Stimulated activated CD4-positive, alpha-beta T cell treated with anti-CD3 and anti-CD28 coated beads, Interleukin-2, amount 100 ng/mL, for 4 hours (primary cell): ENCODE data around the gene SLC1A3.

Experiments used
- DNase-seq: peaks from one replicate; pipeline ENCODE4 v3.0.0-alpha.2; 2020; ENCODE audit warnings: low read depth

SLC1A3 gene

GRCh38 chr5:36685631-36686288, 79.4 kb downstream of the SLC1A3 start:
- no peak for DNase-seq

GRCh38 chr5:36686881-36687280, 80.5 kb downstream of the SLC1A3 start:
- no peak for DNase-seq

- no peak for DNase-seq
Observed at GRCh38 chr5:36688722-36689121, 82.3 kb downstream of the SLC1A3 start.

DNA sequence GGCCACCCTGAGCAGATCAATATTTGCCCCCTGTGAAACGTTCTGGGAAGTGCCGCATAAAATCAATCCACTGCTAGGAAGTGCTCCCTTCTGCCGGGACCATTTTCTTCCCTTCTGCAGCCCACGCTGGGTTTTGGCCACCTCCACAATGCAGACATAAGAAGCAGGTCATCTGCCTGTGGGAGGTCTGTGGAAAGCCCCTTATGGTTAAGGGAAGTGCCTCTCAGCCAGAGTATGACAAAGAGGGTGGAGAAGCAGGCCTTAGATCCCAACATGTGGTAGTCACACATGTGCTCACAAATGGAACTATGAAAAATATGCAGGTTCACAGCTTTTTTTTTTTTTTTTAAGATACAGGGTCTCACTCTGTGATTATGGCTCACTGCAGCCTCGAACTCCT, 82.8 kb downstream of the SLC1A3 start:
- no peak for DNase-seq

- peak; percentile 42 for DNase-seq
Observed at GRCh38 chr5:36690041-36690961, 83.9 kb downstream of the SLC1A3 start.

- no peak for DNase-seq
Observed at GRCh38 chr5:36691226-36691625, 84.8 kb downstream of the SLC1A3 start.

DNA sequence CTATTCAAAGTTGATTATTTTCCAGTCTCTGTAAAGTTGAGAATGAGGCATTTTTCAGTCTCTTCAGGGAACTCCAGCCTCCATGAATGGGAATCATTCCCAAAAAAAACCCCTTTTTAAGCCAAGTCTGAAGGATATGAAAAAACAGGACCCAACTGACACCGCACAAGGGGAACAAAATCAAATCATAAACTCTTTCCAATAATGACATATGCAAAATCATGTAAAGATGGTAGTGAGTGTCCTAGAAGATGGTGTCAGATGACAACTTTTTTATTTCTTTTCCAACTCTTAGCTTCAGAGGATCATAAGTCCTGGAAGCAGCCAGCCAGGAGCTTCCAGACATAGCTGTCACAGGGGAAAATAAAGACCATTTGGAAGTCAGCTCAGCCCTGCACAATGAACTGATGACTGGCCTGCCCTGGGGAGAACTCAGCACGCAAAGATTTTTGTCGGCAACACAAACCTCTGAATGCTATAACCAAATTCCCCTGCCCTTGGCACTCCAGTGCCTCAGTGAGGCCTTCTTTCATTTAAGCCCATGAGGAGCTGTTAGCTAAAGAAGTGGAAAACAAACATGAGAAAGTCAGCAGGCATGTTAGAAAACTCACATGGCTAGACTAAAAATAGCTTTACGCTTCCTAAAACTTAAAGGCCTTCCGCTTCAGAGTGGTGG, 85.4 kb downstream of the SLC1A3 start:
- DNase-seq: no peak

DNA sequence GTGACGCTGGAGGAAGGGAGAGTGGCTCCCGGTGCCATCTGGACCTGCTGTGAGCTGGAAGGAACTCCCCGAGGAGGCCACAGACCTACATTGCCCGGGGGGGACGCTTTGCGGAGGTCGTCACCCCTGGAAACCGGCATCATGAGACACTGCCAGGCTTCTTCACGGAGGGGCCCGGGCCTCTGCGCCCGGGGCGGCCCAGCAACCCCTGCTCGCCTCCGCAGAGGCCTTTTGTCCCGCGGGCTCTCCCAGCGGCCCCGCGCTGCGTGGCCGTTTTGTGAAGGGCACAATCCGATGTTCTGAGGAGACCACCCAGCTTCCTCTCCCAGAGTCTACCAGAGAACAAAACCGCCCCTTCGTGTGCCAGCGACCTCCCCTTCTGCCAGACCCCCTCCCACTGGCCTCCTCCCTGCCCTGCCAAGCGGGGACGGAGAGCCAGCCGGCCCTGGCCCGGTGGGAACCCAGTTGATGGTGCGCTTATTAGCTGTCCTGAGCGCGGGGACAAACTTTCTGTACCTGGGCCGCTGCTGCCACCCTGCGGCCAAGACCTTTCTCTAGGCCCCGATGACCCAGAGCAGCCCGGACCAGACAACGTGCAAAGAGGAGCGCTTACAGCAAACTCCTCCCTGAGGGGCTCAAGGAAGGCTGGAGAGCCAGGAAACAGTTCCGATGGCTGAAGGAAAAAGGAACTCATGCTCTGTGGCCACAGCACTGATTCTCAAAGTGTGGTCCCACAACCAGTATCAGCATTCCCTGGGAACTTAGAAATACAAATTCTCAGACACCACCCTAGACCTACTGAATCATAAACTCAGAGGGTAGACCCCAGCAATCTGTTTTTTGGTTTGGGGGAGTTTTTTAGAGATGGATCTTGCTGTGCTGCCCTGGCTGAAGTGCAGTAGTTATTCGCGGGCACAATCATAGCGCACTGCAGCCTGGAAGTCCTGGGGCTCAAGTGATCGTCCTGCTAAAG, 86.7 kb downstream of the SLC1A3 start:
- DNase-seq: no peak

DNA sequence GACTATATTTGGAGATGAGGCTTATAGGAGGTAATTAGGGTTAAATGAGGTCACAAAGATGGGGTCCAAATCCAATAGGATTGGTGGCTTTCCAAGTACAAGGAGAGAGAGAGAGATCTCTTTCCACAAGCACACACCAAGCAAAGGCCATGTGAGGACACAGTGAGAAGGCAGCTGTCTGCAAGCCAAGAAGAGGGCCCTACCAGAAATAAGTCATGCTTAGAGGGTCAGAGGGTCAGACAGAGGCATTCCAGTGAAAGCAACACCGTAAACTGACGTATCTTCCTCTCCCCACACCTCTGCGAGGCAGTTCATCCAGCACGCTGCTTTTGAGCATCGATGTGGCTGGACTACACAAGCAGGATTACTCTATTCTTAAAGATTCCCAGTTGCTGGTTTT, 87.9 kb downstream of the SLC1A3 start:
- DNase-seq: no peak

- peak; percentile 10 for DNase-seq
Observed at GRCh38 chr5:36696059-36696673, 89.8 kb downstream of the SLC1A3 start.

DNA sequence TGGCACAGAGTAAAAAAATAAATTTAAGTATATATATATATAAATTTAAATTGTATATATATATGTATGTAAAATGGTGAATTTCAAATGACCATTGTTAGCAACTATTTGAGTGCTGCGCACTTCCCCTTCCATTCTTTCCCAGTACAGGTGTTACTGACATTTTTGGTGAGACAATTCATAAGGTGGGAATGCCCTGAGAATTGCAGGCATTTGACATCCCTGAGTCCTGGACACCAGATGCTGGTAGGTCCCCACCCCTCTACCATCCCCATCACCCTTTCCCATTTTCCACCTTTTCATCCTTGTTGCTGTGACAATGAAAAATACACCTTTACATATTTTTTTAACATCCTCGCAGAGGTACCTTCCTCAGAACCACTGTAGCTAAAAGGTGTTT, 91.6 kb downstream of the SLC1A3 start:
- no peak for DNase-seq

DNA sequence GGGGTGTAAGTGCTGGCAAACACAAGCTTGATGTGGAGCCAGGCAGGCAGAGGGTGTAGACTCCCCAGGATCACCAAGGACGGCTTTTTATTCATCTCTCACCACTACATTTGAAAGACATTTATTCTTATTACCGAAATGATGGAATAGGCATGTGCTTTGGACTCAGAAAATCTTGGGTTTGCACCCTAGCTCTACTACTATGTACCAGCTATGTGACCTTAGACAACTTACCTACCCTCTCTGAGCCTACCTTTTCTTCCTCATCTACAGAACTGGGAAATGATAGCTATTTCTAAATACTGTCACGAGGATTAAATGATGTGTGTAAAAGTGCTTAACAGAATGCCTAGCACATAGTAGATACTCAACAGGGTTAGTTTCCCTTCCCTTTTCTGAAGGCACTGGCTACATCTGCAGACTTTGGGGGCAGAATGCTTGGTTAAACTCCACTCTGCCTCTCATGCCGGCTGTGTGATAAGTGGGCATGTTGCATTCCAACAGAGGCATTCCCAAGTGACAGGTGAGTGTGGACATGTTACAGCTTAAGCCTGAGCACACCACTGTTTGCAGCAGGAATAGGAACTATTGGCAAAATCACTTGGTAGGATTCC, 94.8 kb downstream of the SLC1A3 start:
- no peak for DNase-seq

DNA sequence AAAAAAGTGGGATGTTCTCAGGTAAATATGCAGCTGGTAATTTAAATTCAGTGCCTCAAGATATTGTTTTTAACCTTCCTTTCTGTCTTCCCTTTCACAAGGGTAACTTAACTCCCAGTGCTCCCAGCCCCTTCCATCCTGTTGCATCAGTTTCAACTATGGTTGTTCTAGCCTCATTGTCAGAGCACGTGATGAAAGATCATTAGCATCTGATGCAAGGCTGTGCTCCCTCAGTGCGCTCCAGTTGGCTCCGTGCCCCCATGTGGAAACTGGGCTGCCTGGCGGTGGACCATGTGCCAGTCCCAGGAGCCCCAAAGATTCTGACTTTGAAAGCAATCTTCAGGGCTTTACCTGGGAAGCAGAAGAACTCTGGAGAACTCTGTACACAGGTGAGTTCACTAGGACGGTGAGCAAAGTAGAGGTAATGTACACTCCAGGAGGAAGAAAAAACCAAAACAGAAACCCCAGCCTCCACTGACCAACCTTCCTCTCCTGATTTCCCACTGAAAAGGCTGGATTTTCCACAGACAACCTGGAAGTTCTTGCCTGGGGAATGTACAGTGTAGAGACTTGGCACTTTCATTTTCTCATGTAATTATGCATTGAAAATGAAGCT, 96.9 kb downstream of the SLC1A3 start:
- DNase-seq: no peak

DNA sequence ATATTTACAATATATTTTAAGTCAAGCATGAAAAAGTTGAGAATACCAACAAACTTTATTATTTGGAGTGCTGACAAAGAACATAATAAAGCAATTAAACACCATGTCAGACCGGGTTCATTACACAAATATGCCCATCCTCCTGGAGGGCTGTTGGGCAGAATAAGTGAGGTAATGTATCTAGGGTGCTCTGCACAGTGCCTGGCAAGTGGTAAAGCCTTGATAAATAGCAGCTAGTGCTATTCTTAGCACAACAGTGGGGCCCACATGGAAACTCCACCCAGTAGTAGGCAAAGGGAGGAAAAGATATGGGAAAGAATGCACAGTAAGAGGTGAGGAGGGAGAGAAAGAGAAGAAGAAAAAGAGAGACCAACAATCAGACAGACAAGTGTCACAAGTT, 97.7 kb downstream of the SLC1A3 start:
- no peak for DNase-seq

DNA sequence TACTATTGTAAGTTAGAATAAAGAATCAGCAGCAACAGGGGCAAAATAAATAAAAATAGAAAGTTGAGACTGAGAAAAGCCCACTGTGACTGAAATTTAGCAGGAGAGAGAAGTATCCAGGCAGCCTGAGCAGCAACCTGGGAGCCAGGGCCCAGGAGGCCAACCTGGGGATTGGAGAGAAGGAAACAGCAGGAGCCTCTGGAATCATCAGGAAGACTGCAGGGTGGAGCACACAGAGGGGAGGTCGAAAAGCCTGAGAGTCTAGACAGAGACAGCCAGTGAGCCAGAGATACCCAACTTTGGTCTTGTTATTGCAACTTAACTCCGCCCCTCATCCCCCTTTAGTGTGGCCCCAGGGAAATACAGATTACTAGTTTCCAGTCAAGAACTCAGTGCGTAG, 98.6 kb downstream of the SLC1A3 start:
- no peak for DNase-seq

DNA sequence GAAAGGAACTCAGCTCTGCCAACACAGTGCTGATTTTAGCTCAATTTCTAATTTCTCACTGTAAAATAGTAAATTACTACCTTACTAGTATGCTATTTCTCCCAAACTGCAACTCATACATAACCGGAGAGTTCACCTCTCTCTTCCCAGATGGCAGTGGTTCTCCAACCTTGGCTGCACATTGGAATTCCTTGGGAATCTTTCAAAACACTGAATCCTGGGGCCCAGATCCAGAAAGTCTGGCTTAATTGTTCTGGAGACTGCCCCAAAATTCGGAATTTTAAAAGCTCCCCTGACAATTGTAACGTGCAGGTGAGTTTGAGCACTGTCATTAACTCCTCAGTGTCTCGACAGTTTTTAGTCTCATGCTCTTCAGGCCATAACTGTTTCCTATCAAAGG, 100.3 kb downstream of the SLC1A3 start:
- DNase-seq: no peak

GRCh38 chr5:36708996-36709395, 102.6 kb downstream of the SLC1A3 start:
- no peak for DNase-seq

DNA sequence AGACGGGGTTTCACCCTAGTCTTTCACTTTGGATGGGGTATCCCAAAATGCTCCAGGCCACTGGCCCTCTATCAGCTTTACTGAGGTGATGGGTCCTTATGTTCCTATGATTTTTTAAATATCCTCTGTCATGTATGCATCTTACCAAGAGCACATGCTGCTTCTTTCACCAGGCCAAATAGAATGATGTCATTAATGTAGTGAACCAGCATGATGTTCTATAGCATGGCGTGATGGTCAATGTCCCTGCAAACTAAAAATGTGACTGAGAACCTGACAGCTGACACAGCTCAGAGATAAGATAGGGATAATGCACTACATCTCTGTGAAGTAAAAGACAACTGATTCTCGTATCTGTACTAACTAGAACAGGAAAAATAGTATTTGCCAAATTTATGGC, 103.6 kb downstream of the SLC1A3 start:
- no peak for DNase-seq

GRCh38 chr5:36712706-36713105, 106.3 kb downstream of the SLC1A3 start:
- DNase-seq: no peak

DNA sequence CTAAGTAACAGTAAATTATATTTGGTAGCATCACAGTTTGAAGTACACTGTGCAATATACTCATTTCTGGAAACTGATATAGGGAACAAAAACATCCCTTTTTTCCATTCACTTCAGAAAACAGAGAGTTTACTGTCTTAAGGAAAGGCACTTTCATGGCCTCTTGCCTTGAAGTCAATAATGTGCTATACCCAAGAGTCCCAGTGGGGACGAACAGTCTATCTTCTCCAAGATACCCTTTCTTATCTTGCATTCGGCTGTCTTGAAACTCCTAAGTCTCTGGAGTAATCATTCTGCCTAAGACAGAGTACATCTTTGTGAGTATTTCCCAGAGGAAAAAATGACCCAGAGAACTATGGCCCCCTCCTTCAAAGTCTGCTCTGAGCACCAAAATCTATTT, 107.1 kb downstream of the SLC1A3 start:
- DNase-seq: no peak
